GM04504 (cell line): ENCODE measurements around the gene PPIG.
A peak's percentile ranks its signal among the peaks of the same experiment; 100 is the strongest.
"Not testable (repeated sequence)": the region's sequence is repeated elsewhere in the genome, so short reads cannot be mapped to it uniquely, and the experiment has no call there.

Source experiments
- DNase-seq: peaks from one replicate; pipeline ENCODE4 v3.0.0-alpha.2; 2012; ENCODE audit warnings: low read depth

The PPIG gene

DNA sequence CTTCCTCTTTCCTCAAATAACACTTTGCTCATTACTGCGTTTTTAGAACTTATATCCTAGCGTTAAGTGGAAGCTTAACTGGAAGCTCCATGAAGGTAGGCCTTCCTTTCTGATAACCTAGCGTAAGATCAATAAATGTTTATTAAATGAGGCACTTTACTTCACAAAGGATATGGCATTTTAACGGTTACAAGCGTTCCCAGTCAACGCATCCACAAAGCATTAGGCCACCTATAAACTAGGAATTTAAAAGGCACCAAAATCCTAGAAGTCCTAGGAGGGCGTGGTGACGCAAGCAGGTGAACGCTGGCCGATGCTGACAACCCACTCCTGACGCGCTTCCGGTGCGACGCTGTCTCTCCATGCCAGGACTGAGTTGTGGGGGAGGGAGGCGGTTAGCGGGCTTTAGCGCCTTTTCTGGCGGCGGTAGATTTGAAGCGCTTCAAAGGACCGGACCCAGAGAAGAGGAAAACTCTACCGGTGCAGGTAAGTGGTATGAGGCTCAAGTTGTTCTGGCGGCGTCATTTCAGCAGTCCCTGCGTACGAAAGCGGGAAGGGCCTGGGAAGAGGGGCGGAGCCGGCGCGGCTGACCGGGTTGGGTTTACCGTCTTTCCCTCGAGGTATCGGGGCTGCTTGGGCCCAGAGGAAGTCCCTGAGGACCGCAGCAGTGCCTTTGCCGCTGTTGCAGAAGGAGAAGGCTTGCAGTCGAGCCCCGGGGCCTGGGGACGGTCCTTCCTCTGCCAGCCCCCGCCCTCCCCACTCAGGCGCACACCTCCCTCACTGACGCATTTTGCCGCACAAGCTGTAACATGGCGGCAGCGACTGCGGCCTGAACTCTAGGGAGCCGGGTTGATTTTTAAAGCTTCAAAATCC lies at the start of gene PPIG:
Gene PPIG (plus strand): TSS at position 347 of the 873 bp plus-strand sequence. CDS start 19,691 bp downstream, outside the sequence.
- DNase-seq, result peak; percentile 73

DNA sequence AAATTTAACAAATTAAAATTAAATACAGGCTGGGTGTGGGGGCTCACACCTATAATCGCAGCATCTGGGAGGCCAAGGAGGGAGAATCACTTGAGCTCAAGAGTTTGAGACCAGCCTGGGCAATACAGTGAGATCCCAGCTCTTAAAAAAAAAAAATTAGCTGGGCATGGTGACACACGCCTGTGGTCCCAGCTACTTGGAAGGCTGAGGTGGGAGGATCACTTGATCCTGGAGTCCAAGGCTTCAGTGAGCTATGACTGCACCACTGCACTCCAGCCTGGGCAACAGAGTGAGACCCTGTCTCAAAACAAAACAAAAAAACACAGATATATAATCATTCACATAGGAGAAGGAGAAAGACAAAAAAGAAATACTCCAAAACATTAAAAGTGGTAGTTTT lies 44.7 kb upstream of the PPIG start:
- DNase-seq, result not testable (repeated sequence)

DNA sequence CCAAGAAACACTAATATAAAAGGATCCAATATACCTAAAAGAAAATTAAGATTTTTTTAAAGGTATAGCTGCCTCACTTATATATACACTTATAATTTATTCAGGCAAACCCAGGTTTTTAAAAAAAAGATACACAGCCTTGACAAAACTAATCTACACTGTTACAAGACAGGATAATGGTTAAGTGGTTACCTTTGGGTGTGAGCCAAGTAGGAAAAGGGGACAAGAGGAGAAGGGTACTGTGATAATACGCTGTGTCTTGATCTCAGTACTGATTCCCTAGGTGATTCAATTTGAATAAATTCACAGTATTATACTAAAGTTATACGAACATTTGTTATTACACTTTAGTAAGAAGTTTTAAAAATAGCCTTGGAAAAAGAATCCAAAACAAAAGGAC lies 44.0 kb upstream of the PPIG start:
- no peak for DNase-seq

DNA sequence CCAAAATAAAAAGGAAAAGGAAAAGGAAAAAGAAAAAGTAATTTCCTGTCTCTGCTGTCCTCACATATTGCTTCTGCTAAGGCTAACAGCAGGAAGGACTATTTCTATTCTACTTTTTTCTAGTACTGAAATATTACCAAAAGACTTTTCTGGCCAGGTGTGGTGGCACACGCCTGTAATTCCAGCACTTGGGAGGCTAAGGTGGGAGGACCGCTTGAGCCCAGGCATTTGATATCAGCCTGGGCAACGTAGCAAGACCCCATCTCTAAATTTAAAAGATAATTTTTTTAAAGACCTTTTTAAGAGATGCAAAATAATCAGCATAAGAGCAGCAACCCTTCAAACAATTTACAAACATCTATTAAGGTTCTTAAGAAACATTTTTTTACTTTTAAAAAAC lies 41.7 kb upstream of the PPIG start:
- no peak for DNase-seq

DNA sequence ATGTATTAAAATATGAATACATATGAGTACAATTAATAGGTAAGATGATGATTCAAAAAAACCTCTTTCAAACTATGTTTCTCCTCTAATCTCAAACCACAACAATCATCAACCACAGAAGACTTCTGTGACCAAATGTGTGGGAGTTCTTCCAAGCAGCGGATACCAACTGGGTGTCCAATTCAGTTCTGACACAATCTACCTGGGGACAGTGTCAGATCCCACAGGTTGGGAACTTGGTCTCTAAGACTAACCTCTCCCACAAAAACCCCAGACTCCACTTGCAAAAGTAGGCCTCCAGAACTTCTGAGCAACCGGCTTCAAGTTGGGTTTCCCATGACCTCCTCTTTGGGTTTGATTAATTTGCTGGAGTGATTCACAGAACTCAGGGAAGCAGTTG lies 37.4 kb upstream of the PPIG start:
- no peak for DNase-seq

DNA sequence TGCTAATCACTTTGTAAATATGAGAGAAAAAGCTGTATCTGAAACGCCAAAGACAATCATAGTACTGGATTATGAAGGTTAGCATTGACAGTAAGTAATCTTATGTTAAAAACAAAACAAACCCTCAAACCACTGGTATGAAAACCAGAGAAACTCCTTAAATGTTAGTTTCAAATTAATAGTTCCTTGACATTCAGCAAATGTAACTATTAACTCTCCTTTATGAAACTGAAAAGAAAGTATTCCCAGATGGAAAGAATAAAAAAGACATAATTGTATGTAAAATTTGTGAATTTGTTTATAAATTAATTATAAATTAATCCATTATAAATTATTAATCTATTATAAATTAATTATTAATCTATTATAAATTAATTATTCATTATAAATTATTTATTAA lies 22.8 kb upstream of the PPIG start:
- no peak for DNase-seq

DNA sequence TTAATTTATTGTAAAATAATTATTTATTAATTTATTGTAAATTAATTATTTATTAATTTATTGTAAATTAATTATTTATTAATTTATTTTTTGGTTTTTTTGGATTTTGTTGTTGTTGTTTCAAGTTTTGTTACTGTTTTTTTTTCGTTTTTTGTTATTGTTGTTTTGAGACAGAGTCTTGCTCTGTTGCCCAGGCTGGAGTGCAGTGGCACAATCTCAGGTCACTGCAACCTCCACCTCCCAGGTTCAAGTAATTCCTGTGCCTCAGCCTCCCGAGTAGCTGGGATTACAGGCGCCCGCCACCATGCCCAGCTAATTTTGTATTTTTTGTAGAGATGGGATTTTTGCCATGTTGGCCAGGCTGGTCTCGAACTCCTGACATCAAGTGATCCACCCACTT lies 22.1 kb upstream of the PPIG start:
- not testable (repeated sequence) for DNase-seq

DNA sequence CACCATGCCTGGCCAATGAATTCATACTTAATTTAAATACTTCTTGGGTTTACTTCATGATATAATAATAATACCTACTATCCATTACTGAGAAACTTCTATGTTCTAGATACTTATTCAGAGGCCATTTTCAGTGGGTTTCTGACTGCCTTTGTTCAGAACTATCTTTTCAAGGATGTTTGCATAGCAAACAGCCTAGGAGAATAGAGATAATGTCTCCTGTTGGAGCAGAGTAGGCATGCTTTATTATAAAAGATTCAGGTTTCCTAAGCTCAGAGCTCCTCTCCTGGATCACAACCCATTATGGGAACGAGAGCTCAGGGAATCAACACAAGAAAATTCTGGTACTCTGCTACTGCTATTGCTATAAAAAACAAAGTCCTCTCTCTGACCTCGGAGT lies 21.6 kb upstream of the PPIG start:
- no peak for DNase-seq

DNA sequence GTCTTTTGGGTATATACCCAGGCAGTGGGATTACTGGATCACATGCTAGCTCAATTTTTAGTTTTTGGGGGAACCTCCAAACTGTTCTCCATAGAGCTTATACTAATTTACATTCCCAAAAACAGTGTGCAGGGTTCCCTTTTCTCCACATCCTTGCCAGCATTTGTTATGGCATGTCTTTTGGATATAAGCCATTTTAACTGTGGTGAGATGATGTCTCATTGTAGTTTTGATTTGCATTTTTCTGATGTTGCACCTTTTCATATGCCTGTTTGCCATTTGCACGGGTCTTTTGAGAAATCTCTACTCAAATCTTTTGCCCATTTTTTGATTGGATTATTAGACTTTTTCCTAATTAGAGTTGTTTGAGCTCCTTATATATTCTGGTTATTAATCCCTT lies 18.5 kb upstream of the PPIG start:
- DNase-seq, result no peak

DNA sequence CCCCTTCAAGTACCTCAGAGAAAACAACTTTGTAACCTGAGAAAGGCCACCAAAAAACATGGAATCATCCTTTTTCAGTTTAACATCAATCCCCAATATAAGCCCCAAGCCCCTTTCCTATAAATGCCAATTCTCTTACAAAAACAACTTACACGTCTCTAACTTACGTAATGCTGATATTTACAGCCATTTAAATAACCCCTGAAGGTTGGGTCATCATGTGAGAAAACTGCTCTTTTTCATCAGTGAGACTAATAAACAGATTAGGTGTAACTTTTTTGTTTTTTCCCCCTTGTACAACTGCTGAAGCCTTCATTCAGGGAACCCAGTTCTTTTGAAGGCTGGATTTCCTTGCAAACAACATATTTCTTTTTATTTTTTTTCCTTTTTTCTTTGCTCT lies 14.2 kb upstream of the PPIG start:
- no peak for DNase-seq

DNA sequence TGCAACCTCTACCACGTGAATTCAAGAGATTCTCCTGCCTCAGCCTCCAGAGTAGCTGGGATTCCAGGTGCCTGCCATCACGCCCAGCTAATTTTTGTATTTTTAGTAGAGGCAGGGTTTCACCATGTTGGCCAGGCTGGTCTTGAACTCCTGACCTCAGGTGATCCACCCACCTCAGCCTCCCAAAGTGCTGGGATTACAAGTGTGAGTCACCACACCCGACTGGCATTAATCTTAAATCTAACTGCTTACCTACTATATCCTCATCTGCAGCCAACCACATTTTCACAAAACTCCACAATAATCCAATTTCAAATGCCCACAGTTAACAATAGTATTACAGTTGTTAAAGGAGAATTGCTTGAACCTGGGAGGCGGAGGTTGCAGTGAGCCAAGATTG lies 13.4 kb upstream of the PPIG start:
- DNase-seq, result not testable (repeated sequence)

DNA sequence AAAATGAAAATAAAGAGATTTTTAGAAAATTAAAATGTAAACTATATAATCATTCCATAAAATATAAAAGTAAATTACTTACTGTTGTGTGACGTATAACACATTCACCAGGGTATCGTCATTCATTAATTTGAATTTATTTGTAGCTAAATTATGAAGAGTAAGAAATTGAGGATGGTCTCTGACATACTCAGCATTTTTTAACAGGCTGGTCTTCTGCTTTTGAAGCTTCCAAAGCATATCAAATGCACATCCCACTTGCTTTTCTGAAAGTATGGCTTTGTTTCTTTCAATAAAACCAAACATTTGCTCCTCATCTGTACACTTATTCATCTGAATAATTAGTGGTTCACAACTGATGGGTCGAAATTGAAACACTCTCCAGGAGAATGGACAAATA lies 12.6 kb upstream of the PPIG start:
- no peak for DNase-seq

DNA sequence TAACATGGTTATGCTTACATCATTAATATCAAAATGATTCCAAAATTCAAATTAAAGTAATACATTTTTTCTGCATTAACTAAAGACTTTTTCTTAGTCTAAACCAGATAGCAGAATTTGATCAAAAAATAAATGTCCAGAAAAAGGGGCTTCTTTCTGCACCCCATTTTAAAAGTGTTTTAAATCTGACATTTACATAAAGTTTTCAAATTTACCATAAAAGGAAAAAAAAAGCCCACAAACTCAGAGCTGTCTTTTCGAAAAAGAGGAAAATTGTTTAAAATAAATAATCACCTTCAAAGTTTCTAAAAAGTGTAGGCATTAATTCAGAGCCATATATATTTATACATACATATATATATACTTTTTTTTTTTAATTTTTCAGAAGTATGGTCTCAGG lies 12.0 kb upstream of the PPIG start:
- no peak for DNase-seq

DNA sequence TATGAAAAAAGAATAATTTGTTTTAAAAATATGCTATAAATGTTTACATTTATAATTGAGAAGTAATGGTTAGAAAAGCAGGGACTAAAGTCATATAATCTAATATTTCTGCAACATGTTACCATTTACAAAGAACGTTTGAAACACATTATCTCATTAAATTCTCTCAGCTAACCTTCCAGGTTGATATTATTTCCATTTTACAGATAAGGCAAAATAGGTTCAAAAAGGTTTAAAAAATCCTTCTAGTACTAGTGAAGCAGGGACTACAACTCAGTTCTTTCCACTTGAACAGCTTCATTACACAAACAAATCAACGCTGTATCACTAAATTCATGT lies 11.4 kb upstream of the PPIG start:
- DNase-seq, result no peak

DNA sequence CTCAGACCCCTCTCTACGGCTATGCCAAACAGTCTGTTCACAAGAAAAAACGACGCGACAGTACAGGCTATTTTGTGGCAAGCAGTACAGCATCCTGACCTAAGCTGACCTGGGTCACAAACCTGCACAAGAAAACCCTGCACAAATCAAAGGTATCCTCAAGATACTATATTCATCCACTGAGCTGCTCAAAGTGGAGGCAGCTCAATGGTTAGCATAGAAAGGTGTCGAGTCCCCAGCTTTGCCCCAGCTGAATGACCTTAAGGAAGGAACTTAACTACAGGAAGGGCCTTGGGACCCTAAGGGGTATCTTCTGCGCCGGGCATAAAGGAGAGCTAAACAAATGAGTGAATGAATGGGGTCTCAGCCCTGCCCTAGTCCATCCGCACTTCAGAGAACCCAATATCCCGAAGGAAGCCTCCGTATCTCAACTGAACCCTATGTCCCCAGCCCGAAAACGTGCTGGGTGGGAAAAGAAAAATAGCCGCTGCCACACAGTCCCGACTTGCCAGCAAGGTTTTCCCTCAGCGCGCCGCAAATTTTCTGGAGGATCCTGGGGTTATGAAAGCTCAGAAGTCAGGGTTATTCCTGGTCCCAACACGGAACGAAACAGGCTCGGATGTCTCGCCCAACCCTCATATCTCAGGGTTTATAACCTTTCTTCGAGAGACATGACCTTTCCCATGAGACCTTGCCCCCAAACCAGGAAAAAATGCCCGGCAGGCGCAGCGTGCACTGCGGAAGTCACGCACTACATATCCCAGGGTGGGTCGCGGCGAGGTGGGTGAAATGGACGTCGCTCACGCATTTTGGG lies 10.8 kb upstream of the PPIG start, which contains the start of gene FASTKD1:
Gene FASTKD1 (minus strand): TSS at position 706 of the 814 bp plus-strand sequence. CDS start 1,836 bp downstream, outside the sequence.
- peak; percentile 65 for DNase-seq

DNA sequence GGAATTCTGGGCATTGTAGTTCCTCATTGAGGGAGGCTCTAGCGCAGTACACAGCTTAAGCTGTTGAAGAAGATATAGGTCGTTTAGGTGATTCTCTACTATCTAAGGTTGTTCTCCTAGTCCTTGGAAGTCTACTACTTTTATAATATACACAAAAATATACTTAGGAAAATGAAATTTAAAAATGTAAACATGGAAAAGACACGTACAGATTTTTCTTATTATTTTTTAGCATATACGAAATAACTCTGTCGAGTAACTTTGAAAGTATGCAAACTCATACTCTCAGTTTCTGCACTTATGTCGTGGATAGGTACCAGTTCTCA lies 10.2 kb upstream of the PPIG start:
- DNase-seq, result no peak

DNA sequence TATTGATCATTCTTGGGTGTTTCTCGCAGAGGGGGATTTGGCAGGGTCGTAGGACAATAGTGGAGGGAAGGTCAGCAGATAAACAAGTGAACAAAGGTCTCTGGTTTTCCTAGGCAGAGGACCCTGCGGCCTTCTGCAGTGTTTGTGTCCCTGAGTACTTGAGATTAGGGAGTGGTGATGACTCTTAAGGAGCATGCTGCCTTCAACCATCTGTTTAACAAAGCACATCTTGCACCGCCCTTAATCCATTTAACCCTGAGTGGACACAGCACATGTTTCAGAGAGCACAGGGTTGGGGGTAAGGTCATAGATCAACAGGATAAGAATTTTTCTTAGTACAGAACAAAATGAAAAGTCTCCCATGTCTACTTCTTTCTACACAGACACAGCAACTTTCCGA lies 9.6 kb upstream of the PPIG start:
- not testable (repeated sequence) for DNase-seq

DNA sequence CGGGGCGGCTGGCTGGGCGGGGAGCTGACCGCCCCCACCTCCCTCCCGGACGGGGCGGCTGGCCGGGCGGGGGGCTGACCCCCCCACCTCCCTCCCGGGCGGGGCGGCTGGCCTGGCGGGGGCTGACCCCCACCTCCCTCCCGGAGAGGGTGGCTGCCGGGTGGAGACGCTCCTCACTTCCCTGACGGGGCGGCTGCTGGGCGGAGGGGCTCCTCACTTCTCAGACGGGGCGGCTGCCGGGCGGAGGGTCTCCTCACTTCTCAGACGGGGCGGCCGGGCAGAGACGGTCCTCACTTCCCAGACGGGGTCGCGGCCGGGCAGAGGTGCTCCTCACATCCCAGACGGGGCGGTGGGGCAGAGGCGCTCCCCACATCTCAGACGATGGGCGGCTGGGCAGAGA lies 8.9 kb upstream of the PPIG start:
- not testable (repeated sequence) for DNase-seq

DNA sequence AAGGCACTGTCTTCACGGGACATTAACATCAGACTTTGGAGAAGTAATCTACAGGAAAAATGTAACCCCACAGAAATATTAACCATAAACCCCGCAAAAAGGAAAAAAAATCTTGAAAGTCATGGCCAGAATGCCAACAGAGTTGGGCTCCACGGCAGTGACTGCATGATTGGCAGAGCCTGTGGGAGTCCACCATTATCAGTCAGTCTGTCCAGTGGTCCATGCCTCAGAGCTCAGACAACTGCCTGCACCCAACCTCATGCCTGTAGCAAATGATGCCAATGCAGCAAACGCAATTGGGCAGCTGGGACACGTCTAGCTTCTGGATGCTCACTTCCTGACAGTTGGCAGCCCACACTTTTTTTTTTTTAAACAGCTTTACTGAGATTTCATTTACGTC lies 5.1 kb upstream of the PPIG start:
- no peak for DNase-seq

DNA sequence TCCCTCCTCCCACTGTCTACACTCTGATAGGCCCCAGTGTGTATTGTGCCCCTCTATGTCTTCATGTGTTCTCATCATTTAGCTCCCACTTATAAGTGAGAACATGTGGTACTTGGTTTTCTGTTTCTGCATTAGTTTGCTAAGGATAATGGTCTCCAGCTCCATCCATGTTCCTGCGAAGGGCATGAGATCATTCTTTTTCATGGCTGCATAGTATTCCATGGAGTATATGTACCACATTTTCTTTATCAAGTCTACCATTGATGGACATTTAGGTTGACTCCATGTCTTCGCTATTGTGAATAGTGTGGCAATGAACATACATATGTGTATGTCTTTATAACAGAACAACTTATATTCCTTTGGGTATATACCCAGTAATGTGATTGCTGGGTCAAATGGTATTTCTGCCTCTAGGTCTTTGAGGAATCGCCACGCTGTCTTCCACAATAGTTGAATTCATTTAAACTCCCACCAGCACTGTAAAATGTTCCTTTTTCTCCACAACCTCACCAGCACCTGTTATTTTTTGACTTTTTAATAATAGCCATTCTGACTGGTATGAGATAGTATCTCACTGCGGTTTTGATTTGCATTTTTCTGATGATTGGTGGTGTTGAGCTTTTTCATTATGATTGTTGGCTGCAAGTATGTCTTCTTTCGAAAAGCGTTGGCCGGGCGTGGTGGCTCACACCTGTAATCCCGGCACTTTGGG lies 1.4 kb upstream of the PPIG start:
- not testable (repeated sequence) for DNase-seq

DNA sequence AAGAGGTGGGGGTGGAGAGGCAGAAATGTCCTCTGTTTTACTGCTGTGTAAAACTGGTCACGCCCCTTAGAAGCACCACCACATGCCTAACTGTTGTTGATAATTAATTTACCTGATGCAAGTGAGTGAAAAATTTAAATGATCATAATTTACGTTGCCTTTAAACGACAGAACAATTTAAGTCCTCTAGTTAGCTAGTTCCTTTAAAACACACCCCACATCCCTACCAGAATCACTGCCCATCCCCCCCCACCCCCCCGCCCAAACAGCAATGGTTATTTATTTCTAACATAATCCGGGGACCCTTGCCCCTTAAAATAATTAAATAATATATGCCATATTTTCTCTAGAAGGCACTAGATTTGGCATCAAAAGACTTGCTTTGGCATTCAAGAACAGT lies 633 bp upstream of the PPIG start:
- no peak for DNase-seq

DNA sequence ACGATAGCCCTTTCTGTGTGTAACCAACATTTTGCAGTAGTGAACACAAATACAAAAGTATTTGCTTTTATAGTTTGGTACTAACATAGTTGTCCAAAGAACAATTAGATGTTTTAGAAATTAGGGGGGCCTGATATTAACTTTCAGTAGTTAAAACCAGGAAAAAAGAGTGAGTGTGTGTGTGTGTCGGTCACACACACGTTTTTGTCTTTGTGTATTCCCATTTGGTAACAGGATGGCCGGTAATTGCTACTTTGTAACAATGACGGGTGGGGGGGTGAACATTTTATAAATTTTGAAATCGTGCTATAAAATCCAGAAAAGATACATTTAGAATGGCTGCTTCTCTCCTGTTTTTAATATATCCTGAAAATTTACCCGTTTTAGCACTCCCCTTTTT lies 1.5 kb downstream of the PPIG start:
- no peak for DNase-seq

DNA sequence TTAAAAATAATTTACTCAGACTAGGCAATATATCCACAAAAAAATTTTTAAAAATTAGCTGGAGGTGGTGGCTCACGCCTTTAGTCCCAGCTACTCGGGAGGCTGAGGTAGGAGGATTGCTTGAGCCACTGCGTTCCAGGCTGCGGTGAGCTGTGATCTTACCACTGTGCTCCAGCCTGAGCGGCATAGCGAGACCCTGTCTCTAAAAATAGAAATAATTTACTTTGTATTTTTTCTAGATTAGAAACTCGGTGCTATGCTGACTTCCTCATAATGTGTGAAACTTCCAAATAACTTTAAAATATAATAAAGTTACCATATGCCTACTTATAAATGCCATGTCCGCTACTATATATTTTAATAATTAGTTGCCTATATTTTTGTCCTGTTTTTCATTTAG lies 6.7 kb downstream of the PPIG start:
- DNase-seq, result no peak
